Prostate gland (tissue), 2 donors: ENCODE measurements around the gene ZBTB47. TPM values are rescaled to one million over a fixed set of nuclear protein-coding genes. Genes with fewer than 3 reads are reported as not detected.

ENCODE experiments used
- DNase-seq: peaks from one replicate; pipeline ENCODE4 v3.0.0-alpha.2; 2019; ENCODE audit warnings: low spot score
- H3K27ac ChIP-seq, 2 donors: fragments of 200-600 bp; sonication (generic); 2 replicates each; pipeline ENCODE4 v1.5.1; 2017 to 2019
- H3K27me3 ChIP-seq: fragments of 200-600 bp; sonication (generic); replicated peaks from 2 replicates; pipeline ENCODE4 v1.5.1; 2019; ENCODE audit not compliant: insufficient read depth
- H3K36me3 ChIP-seq, 2 donors: fragments of 200-600 bp; sonication (generic); 1 replicate in 1 of 2; 2 replicates in 1 of 2; pipeline versions ENCODE4 v1.5.1 to v1.8.1; 2017 to 2019
- H3K4me1 ChIP-seq: fragments of 200-600 bp; sonication (generic); replicated peaks from 2 replicates; pipeline ENCODE4 v1.5.1; 2019
- H3K4me3 ChIP-seq, 2 donors: fragments of 200-600 bp; sonication (generic); 2 replicates each; pipeline ENCODE4 v1.5.1; 2017 to 2019
- H3K9me3 ChIP-seq: fragments of 200-600 bp; sonication (generic); 2 replicates; pipeline ENCODE4 v1.5.1; 2017
- POLR2A ChIP-seq: fragments of 450-650 bp; IDR thresholded peaks from one replicate; pipeline ENCODE4 v1.6.1; 2016; ENCODE audit warnings: antibody characterized with exemption, mild to moderate bottlenecking
- POLR2AphosphoS5 ChIP-seq: sonication (generic); formaldehyde crosslinking; IDR thresholded peaks from one replicate; pipeline ENCODE4 v1.6.1; 2017; ENCODE audit warnings: antibody characterized with exemption
- WGBS: methylation state at CpG from one replicate; pipeline ENCODE4 v1.1.5; 2018; 5-methylcytosine and 5-hydroxymethylcytosine counted together
- intact Hi-C: fragments of 100-400 bp; cut with DNase I; formaldehyde crosslinking; loops from one replicate; pipeline ENCODE4 v1.14.2; 2022
- total RNA-seq, 2 donors: library from RNA; depleted of rRNA; stranded (reverse); fragments of >200 nt; gene quantifications; one replicate each; pipeline ENCODE4 v1.1.0, GENCODE V29; 2016
- TF ChIP-seq, protein P1 (sequence below), 4 experiments: fragments of 200-600 bp in 2 of 4; fragments of 450-650 bp in 2 of 4; sonication (generic) in 2 of 4; IDR thresholded peaks; 1 replicate in 3 of 4; 2 replicates in 1 of 4; pipeline ENCODE4 v1.5.1; 2016 to 2019; ENCODE audit warnings: antibody characterized with exemption in 4 of 4, mild to moderate bottlenecking in 2 of 4, moderate library complexity in 2 of 4

ZBTB47 gene
- total RNA-seq, 2 donors from 2014 or later: 22.1 to 38.0 TPM

DNA sequence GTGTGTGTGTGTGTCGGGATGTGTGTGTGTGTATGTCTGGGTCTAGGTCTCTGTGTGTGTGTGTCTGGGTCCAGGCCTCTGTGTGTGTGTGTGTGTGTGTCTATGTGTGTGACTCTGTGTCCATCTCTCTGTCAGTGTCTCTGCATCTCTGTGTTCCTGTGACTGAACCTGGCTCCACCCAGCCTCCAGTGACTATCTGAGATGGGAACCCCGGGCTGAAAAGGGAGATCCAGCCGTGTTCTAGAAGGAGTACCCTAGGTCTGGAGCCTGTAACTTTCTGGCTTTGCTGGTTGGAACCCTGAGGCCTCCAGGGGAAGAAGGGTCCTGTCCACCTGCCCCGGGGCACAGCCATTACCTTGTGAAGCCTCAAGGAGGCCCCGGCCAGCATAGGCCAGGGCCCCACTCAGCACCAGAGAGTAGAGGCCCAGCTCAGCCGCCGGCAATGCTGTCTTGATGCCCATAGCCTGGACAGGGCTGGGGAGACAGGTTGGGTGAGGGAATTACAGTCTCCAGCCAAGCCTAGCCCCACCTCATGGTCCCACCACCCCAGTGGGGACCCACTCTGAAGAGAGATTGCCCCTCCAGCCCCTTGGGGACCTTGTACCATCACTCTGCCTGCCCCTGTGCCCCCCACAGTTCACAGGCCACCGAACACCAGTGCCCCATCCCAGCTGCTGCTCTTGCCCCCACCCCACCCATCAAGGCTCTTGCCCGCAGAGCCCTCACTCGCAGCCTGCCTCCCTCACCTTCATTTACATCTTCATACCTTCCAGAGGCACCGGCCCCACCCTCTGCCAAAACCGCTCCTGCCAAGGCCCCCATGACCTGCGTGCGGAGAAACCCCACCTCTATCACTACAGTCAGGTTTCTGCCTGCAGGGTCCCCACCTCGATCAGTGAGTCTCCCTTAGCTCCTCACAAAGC lies 47.1 kb downstream of the ZBTB47 start:
- 77% methylated on average over 15 of the region's 15 CpGs for WGBS
- no peak for DNase-seq

DNA sequence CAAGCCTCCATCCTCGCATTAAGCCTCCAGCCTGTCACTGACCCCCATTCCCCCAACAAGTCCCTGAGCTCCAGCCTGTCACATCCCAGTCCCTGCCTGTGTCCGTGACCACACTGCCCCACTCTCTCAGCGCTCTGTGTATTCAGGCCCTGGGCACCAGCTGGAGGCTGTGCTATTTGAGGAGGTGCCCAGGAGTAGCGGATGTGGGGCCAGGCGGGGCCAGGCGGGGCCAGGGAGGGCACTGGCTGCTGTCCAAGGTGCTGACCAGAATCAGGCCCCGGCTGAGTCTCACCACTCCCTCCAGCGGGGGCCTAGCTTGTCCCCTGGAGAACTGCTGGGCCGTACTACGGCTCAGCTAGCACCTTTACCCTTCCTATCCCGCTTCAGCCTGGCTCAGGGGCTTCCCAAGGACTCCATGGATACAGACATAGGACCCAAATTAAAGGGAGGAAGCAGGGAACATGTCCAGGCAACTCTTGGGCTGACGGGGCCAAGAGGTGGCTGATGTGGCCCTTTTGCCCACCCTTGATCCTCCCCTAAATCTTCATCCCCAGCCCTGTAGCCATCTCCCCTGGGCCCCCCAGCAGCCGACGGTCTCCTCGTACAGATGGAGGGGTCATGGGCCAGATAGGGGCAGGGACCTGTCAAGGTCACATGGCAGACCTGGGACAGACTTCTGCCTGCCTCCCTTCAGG lies 48.0 kb downstream of the ZBTB47 start:
- no peak for DNase-seq
- 72% methylated on average over 10 of the region's 15 CpGs for WGBS
- TF ChIP-seq, protein P1, sequence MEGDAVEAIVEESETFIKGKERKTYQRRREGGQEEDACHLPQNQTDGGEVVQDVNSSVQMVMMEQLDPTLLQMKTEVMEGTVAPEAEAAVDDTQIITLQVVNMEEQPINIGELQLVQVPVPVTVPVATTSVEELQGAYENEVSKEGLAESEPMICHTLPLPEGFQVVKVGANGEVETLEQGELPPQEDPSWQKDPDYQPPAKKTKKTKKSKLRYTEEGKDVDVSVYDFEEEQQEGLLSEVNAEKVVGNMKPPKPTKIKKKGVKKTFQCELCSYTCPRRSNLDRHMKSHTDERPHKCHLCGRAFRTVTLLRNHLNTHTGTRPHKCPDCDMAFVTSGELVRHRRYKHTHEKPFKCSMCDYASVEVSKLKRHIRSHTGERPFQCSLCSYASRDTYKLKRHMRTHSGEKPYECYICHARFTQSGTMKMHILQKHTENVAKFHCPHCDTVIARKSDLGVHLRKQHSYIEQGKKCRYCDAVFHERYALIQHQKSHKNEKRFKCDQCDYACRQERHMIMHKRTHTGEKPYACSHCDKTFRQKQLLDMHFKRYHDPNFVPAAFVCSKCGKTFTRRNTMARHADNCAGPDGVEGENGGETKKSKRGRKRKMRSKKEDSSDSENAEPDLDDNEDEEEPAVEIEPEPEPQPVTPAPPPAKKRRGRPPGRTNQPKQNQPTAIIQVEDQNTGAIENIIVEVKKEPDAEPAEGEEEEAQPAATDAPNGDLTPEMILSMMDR (IDR thresholded peaks at IDR 0.05): no peak
- no peak for TF ChIP-seq POLR2A
- no peak for TF ChIP-seq POLR2AphosphoS5
- no peaks in the 10 kb centered on the region for H3K36me3 ChIP-seq
- H3K9me3 ChIP-seq: no peaks in the 10 kb centered on the region
- no peaks in the 10 kb centered on the region for H3K4me1 ChIP-seq
- H3K27ac ChIP-seq: no peak overlapping the region
- H3K4me3 ChIP-seq: no peak overlapping the region
- no peaks in the 10 kb centered on the region for H3K27me3 ChIP-seq
- intact Hi-C loops: no loop called here

More for the DNA sequence above, 47.1 kb downstream of the ZBTB47 start:
- Histone ChIP-seq H3K4me3 (no peak overlapping the region), H3K27ac (no peak overlapping the region), H3K36me3 (no peaks in the 10 kb centered on the region), H3K27me3 (no peaks in the 10 kb centered on the region), H3K9me3 (no peaks in the 10 kb centered on the region), H3K4me1 (no peaks in the 10 kb centered on the region)
- TF ChIP-seq POLR2A: no peak
- TF ChIP-seq, protein P1 (IDR thresholded peaks at IDR 0.05): no peak
- TF ChIP-seq POLR2AphosphoS5: no peak
- intact Hi-C loops: no loop called here

DNA sequence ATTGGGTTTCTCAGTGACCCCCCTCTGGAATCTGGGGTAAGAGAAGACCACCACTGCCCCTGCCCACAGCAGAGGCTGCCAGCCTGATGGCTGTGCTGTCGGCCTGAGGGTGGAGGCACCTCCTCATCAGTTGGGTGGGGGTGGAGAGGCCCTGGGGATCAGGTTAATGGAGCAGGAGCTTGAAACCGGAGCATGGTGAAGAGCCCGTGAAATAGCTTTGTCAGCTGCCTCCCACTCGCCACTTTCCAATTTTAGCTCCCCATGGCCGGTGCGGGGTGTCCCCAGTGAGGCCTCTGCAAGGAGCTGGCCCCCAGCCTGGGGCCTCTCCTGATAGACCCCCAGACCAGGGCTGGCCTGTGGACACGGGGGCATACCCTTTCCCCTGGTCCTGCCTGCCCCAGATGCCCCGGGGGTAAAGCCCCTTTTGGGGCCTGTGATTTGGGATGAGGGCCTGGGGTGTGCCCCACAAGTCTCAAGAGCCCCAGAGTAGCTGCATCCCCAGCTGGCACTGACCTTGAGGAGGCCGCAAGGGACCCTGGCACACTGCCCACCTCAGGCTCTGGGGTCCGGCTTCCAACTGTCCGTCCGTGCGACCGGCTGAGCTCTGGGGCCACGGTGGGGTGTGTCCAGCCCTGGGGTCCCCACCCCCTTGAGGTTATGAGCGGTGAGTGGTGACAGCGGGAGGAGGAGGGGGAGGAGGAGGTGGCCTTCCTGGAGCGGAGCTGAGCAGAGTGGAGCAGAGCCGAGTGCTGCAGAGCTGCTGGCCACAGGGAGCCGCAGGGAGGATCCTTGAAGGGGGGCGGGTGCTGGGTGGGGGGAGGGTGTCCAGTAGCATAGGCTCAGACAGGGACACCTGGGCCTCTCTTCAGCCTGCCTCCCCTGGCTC lies 48.8 kb downstream of the ZBTB47 start, which contains the start of gene HHATL:
Gene HHATL, minus strand, starts transcription at position 733 of the 886 bp plus-strand sequence. CDS start 1,972 bp downstream, outside the sequence.
- DNase-seq: no peak
- no peaks in the 10 kb centered on the region for H3K27me3 ChIP-seq
- H3K4me3 ChIP-seq: no peak within 1 kb of the TSS
- intact Hi-C loops: no loop called here
- H3K36me3 ChIP-seq: no peaks in the 10 kb centered on the region
- TF ChIP-seq POLR2AphosphoS5 (no peak), POLR2A (no peak)
- TF ChIP-seq, protein P1 (IDR thresholded peaks at IDR 0.05): no peak
- 61% methylated on average over 19 of the region's 21 CpGs for WGBS
- H3K27ac ChIP-seq: no peak within 1 kb of the TSS
- H3K9me3 ChIP-seq: no peaks in the 10 kb centered on the region
- no peaks in the 10 kb centered on the region for H3K4me1 ChIP-seq

DNA sequence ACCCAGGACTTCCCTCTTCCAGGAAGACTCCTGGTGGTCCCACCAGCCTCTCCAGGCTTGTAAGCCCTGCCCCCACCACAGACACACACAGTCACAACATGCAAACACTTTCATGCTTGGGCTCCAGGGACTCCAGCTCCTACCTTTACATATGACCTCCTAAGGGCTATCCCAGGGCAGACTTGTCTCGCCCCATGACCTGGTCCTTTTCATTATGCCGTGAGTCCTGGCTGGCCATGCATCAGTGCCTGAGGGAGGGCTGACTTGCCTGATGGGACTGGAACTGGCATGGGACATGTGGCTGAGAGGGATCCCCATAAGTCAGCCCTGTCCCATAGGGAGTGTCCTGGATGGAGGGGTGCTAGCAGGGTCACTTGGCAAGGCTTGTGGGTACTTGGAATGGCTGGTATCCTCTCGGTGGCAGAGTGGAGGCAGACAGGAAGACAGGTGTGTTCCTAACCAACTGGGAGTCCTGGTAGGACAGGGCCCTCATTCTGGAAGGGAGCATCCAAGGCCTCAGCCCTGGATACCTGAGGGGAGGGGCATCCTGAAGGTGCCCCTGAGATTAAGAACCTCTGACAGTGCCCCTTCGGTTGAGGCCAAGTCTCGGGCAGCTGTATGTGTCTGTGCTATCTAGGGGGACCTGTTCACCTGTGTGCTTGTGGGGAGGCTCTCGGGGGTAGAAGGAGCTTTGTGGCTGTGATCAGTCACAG lies 49.6 kb downstream of the ZBTB47 start:
- Histone ChIP-seq H3K4me1 (no peaks in the 10 kb centered on the region), H3K36me3 (no peaks in the 10 kb centered on the region), H3K27me3 (no peaks in the 10 kb centered on the region), H3K4me3 (no peak overlapping the region), H3K27ac (no peak overlapping the region), H3K9me3 (no peaks in the 10 kb centered on the region)
- WGBS: 87% methylated on average over 6 of the region's 6 CpGs
- intact Hi-C loops: no loop called here
- no peak for DNase-seq
- no peak for TF ChIP-seq POLR2AphosphoS5
